ENCODE measurements around the gene ITCH.
"Not testable (repeated sequence)": the region's sequence is repeated elsewhere in the genome, so short reads cannot be mapped to it uniquely, and the experiment has no call there.

The ITCH gene

DNA sequence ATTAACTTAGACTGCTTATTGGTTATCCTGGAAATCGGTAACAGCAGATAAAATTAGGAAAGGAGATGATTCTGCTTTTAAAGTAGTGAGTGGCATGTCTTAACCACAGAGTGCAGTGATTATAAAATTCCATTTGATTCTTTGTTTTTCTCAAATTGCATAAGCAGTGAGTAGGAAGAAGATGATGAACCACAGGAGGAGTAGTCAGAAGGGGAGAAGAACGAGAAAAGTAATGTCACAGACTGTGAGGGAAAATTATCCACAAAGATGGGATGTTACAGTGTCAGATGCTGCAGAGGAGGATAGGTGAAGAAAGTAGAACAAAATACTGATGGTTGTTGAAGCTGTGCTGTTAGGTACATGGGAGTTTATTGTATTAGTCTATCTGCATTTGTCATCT is 63.0 kb downstream of the ITCH start:
- no peak for DNase-seq
- no peak overlapping the region for H3K27ac ChIP-seq (ENCODE audit: insufficient read depth, low read length, poor library complexity, severe bottlenecking)
- no peak overlapping the region for H3K4me3 ChIP-seq (ENCODE audit: insufficient read depth, low read depth, low read length, poor library complexity, severe bottlenecking)
- H3K9me3 ChIP-seq (ENCODE audit: control insufficient read depth, low read length) = no peaks in the 10 kb centered on the region
- H3K4me1 ChIP-seq (ENCODE audit: control insufficient read depth, insufficient read depth, low read length, poor library complexity, severe bottlenecking) = no peaks in the 10 kb centered on the region
- H3K36me3 ChIP-seq (ENCODE audit: control insufficient read depth, insufficient read depth, low read length) = peaks cover 9% of the 10 kb centered on the region
- no peaks in the 10 kb centered on the region for H3K27me3 ChIP-seq (replicated peaks; ENCODE audit: control insufficient read depth, insufficient read depth, low read length, poor library complexity, severe bottlenecking)

DNA sequence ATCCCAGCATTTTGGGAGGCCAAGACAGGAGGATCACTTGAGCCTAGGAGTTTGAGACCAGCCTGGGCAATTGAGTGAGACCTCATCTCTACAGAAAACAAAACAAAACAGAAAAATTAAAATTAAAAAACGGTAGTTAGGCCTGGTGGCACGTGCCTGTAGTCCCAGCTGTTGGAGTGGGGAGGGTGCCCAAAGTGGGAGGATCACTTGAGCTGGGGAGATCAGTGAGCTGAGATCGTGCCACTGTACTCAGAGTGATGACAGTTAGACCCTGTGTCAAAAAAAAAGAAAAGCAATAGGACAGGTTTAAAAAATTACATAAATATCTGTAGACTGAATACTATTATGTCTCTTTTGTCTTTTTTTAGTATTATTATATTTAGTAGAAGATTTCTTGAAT is 64.3 kb downstream of the ITCH start:
- Histone ChIP-seq H3K4me3 (ENCODE audit: insufficient read depth, low read depth, low read length, poor library complexity, severe bottlenecking) (no peak overlapping the region), H3K4me1 (ENCODE audit: control insufficient read depth, insufficient read depth, low read length, poor library complexity, severe bottlenecking) (no peaks in the 10 kb centered on the region), H3K27me3 (replicated peaks; ENCODE audit: control insufficient read depth, insufficient read depth, low read length, poor library complexity, severe bottlenecking) (no peaks in the 10 kb centered on the region), H3K36me3 (ENCODE audit: control insufficient read depth, insufficient read depth, low read length) (peaks cover 8% of the 10 kb centered on the region), H3K9me3 (ENCODE audit: control insufficient read depth, low read length) (no peaks in the 10 kb centered on the region), H3K27ac (ENCODE audit: insufficient read depth, low read length, poor library complexity, severe bottlenecking) (no peak overlapping the region)
- no peak for DNase-seq

DNA sequence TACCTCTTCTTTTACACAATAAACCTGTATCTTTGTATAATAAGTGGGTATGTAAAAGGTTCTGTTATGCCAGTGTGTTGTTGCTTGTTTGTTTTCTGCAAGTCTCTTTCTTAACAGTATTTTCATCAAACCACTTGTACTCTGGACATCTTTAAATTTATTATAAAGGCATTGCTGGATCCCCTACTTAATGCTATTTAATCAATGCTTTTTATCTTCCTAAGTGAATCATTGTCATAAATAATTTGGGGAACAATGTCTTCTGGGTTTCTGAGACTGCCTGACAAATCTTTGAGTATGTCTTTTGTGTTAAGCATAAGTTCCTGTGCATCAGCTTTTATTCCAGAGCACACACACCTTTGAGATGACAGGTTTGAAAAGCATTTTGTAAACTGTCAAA is 64.7 kb downstream of the ITCH start:
- peaks cover 8% of the 10 kb centered on the region for H3K36me3 ChIP-seq (ENCODE audit: control insufficient read depth, insufficient read depth, low read length)

DNA sequence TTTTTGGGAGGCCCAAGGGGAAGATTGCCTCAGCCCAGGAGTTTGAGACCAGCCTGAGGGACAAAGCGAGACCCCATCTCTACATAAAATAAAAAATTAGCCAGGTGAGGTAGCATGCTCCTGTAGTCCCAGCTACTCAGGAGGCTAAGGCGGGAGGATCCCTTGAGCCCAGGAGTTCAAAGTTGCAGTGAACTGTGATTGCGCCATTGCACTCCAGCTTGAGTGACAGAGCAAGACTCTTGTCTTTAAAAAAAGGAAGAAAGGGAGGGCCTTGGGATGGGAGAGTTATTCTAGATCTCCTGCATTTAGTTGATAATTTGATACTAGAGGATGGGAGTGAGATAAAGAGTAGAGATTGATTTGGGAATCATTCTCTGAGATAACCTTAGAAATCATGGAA is 68.1 kb downstream of the ITCH start:
- Histone ChIP-seq H3K27ac (ENCODE audit: insufficient read depth, low read length, poor library complexity, severe bottlenecking) (no peak overlapping the region), H3K9me3 (ENCODE audit: control insufficient read depth, low read length) (no peaks in the 10 kb centered on the region), H3K36me3 (ENCODE audit: control insufficient read depth, insufficient read depth, low read length) (peaks cover 3% of the 10 kb centered on the region), H3K27me3 (replicated peaks; ENCODE audit: control insufficient read depth, insufficient read depth, low read length, poor library complexity, severe bottlenecking) (no peaks in the 10 kb centered on the region), H3K4me1 (ENCODE audit: control insufficient read depth, insufficient read depth, low read length, poor library complexity, severe bottlenecking) (no peaks in the 10 kb centered on the region), H3K4me3 (ENCODE audit: insufficient read depth, low read depth, low read length, poor library complexity, severe bottlenecking) (no peak overlapping the region)
- DNase-seq = no peak

More for the DNA sequence above, 64.7 kb downstream of the ITCH start:
- DNase-seq = no peak
- Histone ChIP-seq H3K27ac (ENCODE audit: insufficient read depth, low read length, poor library complexity, severe bottlenecking) (no peak overlapping the region), H3K4me1 (ENCODE audit: control insufficient read depth, insufficient read depth, low read length, poor library complexity, severe bottlenecking) (no peaks in the 10 kb centered on the region), H3K4me3 (ENCODE audit: insufficient read depth, low read depth, low read length, poor library complexity, severe bottlenecking) (no peak overlapping the region), H3K9me3 (ENCODE audit: control insufficient read depth, low read length) (no peaks in the 10 kb centered on the region), H3K27me3 (replicated peaks; ENCODE audit: control insufficient read depth, insufficient read depth, low read length, poor library complexity, severe bottlenecking) (no peaks in the 10 kb centered on the region)

DNA sequence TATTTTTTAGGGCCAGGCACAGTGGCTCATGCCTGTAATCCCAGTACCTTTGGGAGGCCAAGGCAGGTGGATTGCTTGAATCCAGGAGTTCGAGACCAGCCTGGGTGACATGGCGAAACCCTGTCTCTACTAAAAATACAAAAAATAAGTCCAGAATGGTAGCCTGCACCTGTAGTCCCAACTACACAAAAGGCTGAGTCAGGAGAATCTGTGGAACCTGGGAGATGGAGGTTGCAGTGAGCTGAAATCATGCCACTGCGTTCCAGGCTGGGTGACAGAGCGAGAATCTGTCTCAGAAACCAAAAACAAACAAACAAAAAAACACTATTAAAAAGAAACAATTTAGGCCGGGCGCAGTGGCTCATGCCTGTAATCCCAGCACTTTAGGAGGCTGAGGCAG is 69.6 kb downstream of the ITCH start:
- H3K4me3 ChIP-seq (ENCODE audit: insufficient read depth, low read depth, low read length, poor library complexity, severe bottlenecking); H3K4me1 ChIP-seq (ENCODE audit: control insufficient read depth, insufficient read depth, low read length, poor library complexity, severe bottlenecking); H3K9me3 ChIP-seq (ENCODE audit: control insufficient read depth, low read length); DNase-seq; H3K27me3 ChIP-seq (replicated peaks; ENCODE audit: control insufficient read depth, insufficient read depth, low read length, poor library complexity, severe bottlenecking); H3K36me3 ChIP-seq (ENCODE audit: control insufficient read depth, insufficient read depth, low read length); H3K27ac ChIP-seq (ENCODE audit: insufficient read depth, low read length, poor library complexity, severe bottlenecking): not testable (repeated sequence)

DNA sequence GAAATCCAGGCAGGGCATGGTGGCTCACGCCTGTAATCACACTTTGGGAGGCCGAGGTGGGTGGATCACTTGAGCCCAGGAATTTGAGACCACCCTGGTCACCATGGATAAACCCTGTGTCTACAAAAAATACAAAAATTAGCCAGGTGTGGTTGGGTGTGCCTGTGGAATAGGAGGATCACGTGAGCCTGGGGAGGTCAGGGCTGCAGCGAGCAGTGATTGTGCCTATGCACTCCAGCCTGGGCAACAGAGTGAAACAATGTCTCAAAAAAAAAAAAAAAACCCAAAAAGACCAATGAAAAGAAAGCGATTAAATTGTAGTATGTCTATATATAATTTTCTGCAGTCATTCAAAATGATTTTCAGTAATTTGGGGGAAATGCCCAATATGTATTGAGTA is 70.3 kb downstream of the ITCH start:
- H3K36me3 ChIP-seq (ENCODE audit: control insufficient read depth, insufficient read depth, low read length) = peaks cover under 1% of the 10 kb centered on the region
- no peaks in the 10 kb centered on the region for H3K27me3 ChIP-seq (replicated peaks; ENCODE audit: control insufficient read depth, insufficient read depth, low read length, poor library complexity, severe bottlenecking)
- no peak for DNase-seq

DNA sequence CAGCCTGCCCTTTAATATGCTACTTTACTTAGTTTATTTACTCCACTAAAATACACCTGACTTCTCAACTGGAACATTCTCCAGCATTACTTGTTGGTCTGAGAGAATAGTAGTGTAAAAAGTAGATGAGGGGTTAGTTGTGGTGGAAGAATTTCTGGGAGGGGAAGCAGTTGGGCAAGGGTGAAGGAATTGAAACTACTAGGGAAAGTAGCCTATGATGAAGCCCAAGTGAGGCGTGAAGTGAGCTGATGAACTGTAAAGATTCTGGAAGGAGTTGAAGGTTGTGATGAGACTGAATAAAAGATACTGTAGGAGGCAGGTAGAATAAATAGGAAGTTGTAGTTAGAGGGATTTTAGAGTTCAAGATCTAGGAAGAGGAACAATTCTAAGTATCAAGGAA is 72.5 kb downstream of the ITCH start:
- peaks cover 20% of the 10 kb centered on the region for H3K36me3 ChIP-seq (ENCODE audit: control insufficient read depth, insufficient read depth, low read length)
- no peak overlapping the region for H3K27ac ChIP-seq (ENCODE audit: insufficient read depth, low read length, poor library complexity, severe bottlenecking)
- H3K27me3 ChIP-seq (replicated peaks; ENCODE audit: control insufficient read depth, insufficient read depth, low read length, poor library complexity, severe bottlenecking) = no peaks in the 10 kb centered on the region
- no peak for DNase-seq
- no peaks in the 10 kb centered on the region for H3K9me3 ChIP-seq (ENCODE audit: control insufficient read depth, low read length)
- H3K4me1 ChIP-seq (ENCODE audit: control insufficient read depth, insufficient read depth, low read length, poor library complexity, severe bottlenecking) = no peaks in the 10 kb centered on the region
- H3K4me3 ChIP-seq (ENCODE audit: insufficient read depth, low read depth, low read length, poor library complexity, severe bottlenecking) = no peak overlapping the region

More for the DNA sequence above, 70.3 kb downstream of the ITCH start:
- Histone ChIP-seq H3K4me1 (ENCODE audit: control insufficient read depth, insufficient read depth, low read length, poor library complexity, severe bottlenecking) (no peaks in the 10 kb centered on the region), H3K4me3 (ENCODE audit: insufficient read depth, low read depth, low read length, poor library complexity, severe bottlenecking) (no peak overlapping the region), H3K27ac (ENCODE audit: insufficient read depth, low read length, poor library complexity, severe bottlenecking) (no peak overlapping the region), H3K9me3 (ENCODE audit: control insufficient read depth, low read length) (no peaks in the 10 kb centered on the region)

DNA sequence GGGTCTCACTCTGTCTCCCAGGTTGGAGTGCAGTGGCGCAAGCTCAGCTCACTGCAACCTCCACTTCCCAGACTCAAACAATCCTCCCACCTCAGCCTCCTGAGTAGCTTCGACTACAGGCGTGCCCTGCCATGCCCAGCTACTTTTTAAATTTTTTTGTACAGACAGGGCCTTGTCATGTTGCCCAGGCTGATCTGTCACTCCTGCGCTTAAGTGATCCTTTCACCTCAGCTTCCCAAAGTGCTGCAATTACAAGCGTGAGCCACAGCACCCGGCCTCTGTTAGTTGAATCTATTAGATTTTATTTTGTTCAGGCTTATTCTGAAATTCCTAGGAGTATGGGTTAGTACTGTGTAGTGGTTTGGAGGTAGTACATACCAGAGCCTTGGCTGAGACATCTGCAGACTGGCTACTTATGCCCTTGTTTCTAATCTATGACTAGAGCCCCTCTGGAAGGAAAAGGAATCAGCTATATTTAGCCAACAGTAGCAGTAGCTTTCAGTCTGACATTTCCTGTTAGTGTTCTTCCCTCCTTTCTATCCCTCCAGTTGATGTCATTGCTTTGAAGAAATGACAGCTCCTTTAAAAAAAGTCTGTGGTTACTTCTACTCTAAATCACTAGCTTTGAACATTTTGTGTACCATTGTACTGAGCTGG is 74.4 kb downstream of the ITCH start:
- no peak for DNase-seq
- H3K27me3 ChIP-seq (replicated peaks; ENCODE audit: control insufficient read depth, insufficient read depth, low read length, poor library complexity, severe bottlenecking) = no peaks in the 10 kb centered on the region
- no peaks in the 10 kb centered on the region for H3K9me3 ChIP-seq (ENCODE audit: control insufficient read depth, low read length)
- H3K4me1 ChIP-seq (ENCODE audit: control insufficient read depth, insufficient read depth, low read length, poor library complexity, severe bottlenecking) = no peaks in the 10 kb centered on the region
- H3K36me3 ChIP-seq (ENCODE audit: control insufficient read depth, insufficient read depth, low read length) = peaks cover 34% of the 10 kb centered on the region
- H3K4me3 ChIP-seq (ENCODE audit: insufficient read depth, low read depth, low read length, poor library complexity, severe bottlenecking) = no peak overlapping the region
- H3K27ac ChIP-seq (ENCODE audit: insufficient read depth, low read length, poor library complexity, severe bottlenecking) = no peak overlapping the region

DNA sequence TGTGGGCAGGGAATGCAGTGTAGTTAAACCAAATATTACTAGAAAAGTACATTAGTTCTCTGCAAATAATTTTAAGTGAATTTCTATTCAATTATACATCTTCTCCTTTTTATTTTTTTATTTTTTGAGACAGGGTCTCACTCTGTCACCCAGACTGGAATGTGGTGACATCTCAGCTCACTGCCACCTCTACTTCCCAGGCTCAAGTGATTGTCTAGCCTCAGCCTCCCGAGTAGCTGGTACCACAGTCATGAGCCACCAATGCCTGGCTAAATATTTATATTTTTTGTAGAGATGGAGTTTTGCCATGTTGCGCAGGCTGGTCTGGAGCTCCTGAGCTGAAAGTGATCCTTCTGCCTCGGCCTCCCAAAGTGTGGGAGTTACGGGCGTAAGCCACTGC is 76.1 kb downstream of the ITCH start:
- no peak for DNase-seq
- peaks cover 34% of the 10 kb centered on the region for H3K36me3 ChIP-seq (ENCODE audit: control insufficient read depth, insufficient read depth, low read length)
- H3K9me3 ChIP-seq (ENCODE audit: control insufficient read depth, low read length) = no peaks in the 10 kb centered on the region
- no peaks in the 10 kb centered on the region for H3K4me1 ChIP-seq (ENCODE audit: control insufficient read depth, insufficient read depth, low read length, poor library complexity, severe bottlenecking)
- no peaks in the 10 kb centered on the region for H3K27me3 ChIP-seq (replicated peaks; ENCODE audit: control insufficient read depth, insufficient read depth, low read length, poor library complexity, severe bottlenecking)
- no peak overlapping the region for H3K4me3 ChIP-seq (ENCODE audit: insufficient read depth, low read depth, low read length, poor library complexity, severe bottlenecking)
- no peak overlapping the region for H3K27ac ChIP-seq (ENCODE audit: insufficient read depth, low read length, poor library complexity, severe bottlenecking)

DNA sequence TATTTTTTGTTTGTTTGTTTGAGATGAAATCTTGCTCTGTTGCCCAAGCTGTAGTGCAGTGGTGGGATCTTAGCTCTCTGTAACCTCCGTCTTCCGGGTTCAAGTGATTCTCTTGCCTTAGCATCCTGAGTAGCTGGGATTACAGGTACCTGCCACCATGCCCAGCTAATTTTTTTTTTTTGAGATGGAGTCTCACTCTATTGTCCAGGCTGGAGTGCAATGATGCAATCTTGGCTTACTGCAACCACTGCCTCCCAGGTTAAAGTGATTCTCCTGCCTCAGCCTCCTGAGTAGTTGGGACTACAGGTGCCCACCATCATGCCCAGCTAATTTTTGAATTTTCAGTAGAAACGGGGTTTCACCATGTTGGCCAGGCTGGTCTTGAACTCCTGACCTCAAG is 78.3 kb downstream of the ITCH start:
- H3K27ac ChIP-seq (ENCODE audit: insufficient read depth, low read length, poor library complexity, severe bottlenecking); DNase-seq: not testable (repeated sequence)
- peaks cover 48% of the 10 kb centered on the region for H3K36me3 ChIP-seq (ENCODE audit: control insufficient read depth, insufficient read depth, low read length)

More for the DNA sequence above, 78.3 kb downstream of the ITCH start:
- not testable (repeated sequence) for H3K27me3 ChIP-seq (replicated peaks; ENCODE audit: control insufficient read depth, insufficient read depth, low read length, poor library complexity, severe bottlenecking); H3K9me3 ChIP-seq (ENCODE audit: control insufficient read depth, low read length); H3K4me3 ChIP-seq (ENCODE audit: insufficient read depth, low read depth, low read length, poor library complexity, severe bottlenecking); H3K4me1 ChIP-seq (ENCODE audit: control insufficient read depth, insufficient read depth, low read length, poor library complexity, severe bottlenecking)

All from effector memory CD4-positive, alpha-beta T cell (primary cell).